Stimulated activated CD8-positive, alpha-beta memory T cell treated with anti-CD3 and anti-CD28 coated beads, Interleukin-7, amount 100 ng/mL, for 24 hours (primary cell): Measurements from ENCODE around the gene HSPA4.
"Not testable (repeated sequence)": the region's sequence is repeated elsewhere in the genome, so short reads cannot be mapped to it uniquely, and the experiment has no call there.

ENCODE experiments used
- DNase-seq: peaks from one replicate; pipeline ENCODE4 v3.0.0-alpha.2; 2020; ENCODE audit warnings: low read depth

Gene HSPA4

GRCh38 chr5:133123297-133123696 is 71.5 kb downstream of the HSPA4 start:
- DNase-seq, result no peak

- no peak for DNase-seq
Observed at GRCh38 chr5:133124891-133125290, 73.1 kb downstream of the HSPA4 start.

DNA sequence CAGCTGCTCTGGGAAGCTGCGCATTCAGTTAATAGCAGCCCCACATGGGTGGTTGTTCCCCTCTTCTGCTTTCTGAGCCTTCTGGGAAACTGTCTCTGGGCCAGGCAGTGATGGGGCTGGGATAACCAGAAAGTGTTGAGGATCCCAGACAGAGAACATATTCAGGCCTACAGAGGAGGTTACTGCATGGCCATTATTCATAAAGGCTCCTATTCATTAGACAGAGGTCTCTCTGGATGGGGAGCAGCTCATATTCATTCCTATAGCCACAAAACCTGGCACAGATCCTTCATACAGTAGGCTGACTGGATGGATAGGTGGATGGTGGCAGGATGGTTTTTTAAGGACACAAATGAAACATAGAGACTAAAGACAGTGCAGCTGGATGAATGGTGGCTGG is 76.3 kb downstream of the HSPA4 start:
- no peak for DNase-seq

DNA sequence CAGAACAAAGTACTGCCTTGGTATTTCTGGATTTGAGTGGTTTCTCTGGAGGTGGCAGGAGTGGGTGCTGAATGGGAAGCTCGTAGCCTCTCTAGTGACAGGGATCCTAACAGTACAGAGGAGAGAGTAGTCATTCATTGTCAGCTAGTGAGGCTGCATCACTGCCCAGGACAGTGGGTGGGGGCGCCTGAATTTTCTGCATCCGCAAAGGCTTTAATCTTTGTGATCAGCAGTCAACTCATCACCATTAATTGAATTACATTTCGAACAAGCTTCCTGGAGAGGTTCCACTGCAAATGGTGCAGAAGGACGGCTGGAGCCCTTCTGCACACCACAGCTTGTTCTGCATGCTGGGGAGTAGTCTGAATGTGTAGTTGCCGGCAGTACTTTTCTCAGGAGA is 77.5 kb downstream of the HSPA4 start:
- DNase-seq, result no peak

- no peak for DNase-seq
Observed at GRCh38 chr5:133129950-133130349, 78.1 kb downstream of the HSPA4 start.

DNA sequence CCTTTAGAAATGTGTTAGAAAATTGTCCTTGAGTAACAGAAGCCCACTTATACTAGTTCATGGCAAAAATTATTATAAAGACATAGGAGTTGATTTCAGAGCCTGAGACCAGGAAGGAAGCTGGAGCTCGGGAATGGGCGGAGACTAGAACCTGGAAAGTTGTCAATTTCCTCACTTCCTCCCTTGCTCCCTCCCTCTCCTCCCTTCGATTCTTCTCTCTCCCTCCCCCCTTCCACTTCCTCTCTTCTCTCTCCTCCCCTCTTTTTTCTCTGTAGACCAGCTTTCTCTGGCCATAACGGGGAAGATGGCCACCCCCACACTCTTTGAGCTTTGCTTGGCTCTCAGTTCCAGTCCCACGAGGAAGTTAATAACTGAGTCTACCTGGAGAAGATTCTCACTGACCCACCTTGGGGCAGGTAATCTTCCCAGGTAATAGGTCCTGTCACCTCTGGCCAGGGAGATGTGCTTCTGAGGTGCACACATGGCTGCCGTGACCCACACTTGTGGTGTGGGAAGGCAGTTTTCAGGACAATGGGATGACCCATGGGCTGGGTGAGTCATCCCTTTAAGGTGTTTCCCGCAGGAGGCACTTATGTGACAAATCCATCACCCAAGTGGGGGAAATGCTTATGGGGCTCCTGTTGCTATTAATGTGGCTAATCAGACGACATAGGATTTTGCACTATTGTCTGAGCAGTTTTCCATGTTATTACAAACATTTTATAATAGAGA is 78.7 kb downstream of the HSPA4 start:
- no peak for DNase-seq

- DNase-seq, result no peak
Observed at GRCh38 chr5:133132717-133133116, 80.9 kb downstream of the HSPA4 start.

- DNase-seq, result not testable (repeated sequence)
Observed at GRCh38 chr5:133133241-133133640, 81.4 kb downstream of the HSPA4 start.

- DNase-seq, result not testable (repeated sequence)
Observed at GRCh38 chr5:133136890-133137289, 85.1 kb downstream of the HSPA4 start.

GRCh38 chr5:133140311-133140710 is 88.5 kb downstream of the HSPA4 start:
- no peak for DNase-seq

GRCh38 chr5:133141746-133142145 is 89.9 kb downstream of the HSPA4 start:
- DNase-seq, result no peak

- no peak for DNase-seq
Observed at GRCh38 chr5:133142782-133143181, 91.0 kb downstream of the HSPA4 start.

- DNase-seq, result no peak
Observed at GRCh38 chr5:133144245-133144981, 92.6 kb downstream of the HSPA4 start.

GRCh38 chr5:133145436-133146170 is 93.8 kb downstream of the HSPA4 start:
- DNase-seq, result no peak

- no peak for DNase-seq
Observed at GRCh38 chr5:133147411-133147810, 95.6 kb downstream of the HSPA4 start.

GRCh38 chr5:133147815-133148567 is 96.2 kb downstream of the HSPA4 start:
- no peak for DNase-seq

DNA sequence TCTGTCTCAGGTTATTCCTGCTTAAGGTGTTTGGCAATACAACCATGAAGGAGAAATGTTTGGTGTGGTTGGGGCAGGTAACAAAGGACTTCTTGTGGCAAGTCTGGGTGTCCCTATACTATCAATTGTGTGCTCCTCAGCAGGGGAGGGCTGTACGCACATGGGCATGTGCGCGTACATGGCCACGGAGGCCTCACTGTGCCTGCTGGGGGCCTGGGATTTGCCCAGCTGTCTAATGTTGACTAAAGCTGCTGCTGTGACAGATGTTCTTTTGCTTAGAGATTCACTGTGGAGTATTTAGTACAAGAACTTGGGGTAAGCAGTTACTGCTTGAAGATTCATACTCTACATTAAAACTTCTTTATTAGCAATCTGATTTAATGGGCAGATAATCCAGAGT is 97.5 kb downstream of the HSPA4 start:
- DNase-seq, result no peak

DNA sequence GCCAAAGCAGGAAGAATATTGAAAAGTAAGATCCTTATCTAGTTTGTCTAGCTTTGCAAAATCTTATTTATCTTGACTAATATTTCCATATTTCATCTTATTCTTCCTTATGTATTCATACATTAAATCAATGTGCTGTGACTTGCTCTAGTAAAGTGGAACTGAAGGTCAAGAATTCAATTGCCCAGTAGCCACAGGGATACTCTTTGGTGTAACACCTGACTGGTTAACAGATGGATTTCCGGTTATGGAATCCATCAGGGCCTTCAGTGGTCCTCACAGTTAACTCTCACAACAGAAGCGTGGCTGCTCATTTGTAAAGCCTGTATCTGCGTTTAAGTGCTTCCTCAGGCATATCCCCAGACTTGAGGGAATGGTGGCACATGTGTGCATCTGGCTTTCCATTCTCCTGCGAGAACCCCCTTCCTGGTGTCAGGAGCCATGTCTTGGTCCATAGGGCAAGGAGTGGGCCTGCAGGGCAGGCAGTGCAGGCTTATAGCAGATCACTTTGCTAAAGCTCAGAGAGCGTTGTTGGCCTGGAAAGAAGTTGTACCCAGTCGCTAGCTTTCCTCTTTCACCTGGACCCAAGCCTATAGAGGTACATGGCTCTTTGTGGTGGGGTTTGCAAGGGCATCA is 99.2 kb downstream of the HSPA4 start:
- DNase-seq, result no peak

- DNase-seq, result no peak
Observed at GRCh38 chr5:133154274-133155075, 102.7 kb downstream of the HSPA4 start.

GRCh38 chr5:133155326-133155969 is 103.6 kb downstream of the HSPA4 start:
- no peak for DNase-seq
